Coronary artery (tissue), 2 donors: Measurements from ENCODE around the gene TMEM214.

Experiments
- DNase-seq: peaks from one replicate; pipeline ENCODE4 v3.0.0-alpha.2; 2017; ENCODE audit warnings: low spot score
- H3K27ac ChIP-seq, 2 donors: fragments of 200-600 bp; sonication (generic); one replicate each; pipeline ENCODE4 v1.5.1; 2016 to 2019
- H3K4me3 ChIP-seq: fragments of 200-600 bp; sonication (generic); 2 replicates; pipeline ENCODE4 v1.5.1; 2016; ENCODE audit warnings: mild to moderate bottlenecking, moderate library complexity
- CTCF ChIP-seq: fragments of 200-600 bp; sonication (generic); IDR thresholded peaks from one replicate; pipeline ENCODE4 v1.5.1; 2019; ENCODE audit warnings: antibody characterized with exemption

TMEM214 gene

DNA sequence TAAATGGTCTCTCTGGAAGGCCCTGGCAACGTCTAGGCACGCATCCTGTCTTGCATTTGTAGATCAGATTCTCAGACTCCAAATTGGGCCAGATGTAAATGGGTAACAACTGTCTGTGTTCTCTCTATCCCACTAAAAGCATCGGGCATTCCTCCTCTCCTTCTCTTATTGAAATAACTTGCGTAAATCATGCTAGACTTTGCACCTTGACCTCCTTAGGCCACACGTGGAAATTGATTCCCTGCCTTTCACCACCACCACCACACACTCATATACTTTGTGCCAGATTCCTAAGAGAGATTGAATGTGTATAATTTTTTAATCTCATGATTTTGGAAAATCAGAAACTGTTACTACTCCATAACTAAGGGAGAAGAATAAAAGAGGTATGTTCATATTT is 41.0 kb upstream of the TMEM214 start:
- H3K4me3 ChIP-seq = no peak overlapping the region
- DNase-seq = no peak
- no peak for TF ChIP-seq CTCF
- H3K27ac ChIP-seq = no peak overlapping the region

DNA sequence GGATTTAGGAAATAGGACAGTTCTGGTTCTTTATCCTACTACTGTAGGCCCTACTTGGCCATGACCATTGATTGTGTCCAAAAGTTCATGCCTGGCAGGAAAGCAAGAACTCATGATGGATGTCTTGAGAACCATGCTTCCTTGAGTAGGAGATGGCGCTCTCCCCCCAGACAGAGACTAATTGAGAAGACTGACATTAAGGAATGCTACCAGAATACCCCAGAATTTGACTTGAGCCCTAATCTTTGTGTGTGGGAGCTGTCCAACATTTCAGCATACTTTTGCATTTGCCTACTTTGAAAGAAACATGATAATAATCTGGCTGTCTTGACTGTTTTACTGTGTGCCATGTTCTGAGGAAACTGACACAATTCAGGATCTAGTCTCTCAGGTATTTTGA is 39.0 kb upstream of the TMEM214 start:
- no peak for TF ChIP-seq CTCF
- DNase-seq = no peak

GRCh38 chr2:26994983-26995382 is 37.8 kb upstream of the TMEM214 start:
- DNase-seq = no peak
- H3K27ac ChIP-seq = no peak overlapping the region
- TF ChIP-seq CTCF = no peak
- no peak overlapping the region for H3K4me3 ChIP-seq

More for the DNA sequence above, 39.0 kb upstream of the TMEM214 start:
- Histone ChIP-seq H3K27ac (no peak overlapping the region), H3K4me3 (no peak overlapping the region)

DNA sequence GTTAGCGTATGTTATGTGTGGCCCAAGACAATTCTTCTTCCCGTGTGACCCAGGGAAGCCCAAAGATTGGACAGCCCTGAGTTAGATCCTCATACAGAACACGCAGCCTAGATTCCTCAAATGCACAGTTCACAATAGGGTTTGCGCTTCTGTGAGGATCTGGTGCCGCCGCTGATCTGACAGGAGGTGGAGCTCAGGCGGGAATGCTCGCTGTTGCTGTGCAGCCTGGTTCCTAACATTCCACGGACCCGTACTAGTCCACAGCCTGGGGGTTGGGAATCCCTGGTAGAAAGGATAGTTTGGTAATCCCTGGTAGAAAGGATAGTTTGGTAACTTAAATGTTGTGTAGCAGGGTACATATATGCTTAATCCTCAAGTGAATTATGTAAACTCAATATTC is 35.4 kb upstream of the TMEM214 start:
- Histone ChIP-seq H3K4me3 (no peak overlapping the region), H3K27ac (no peak overlapping the region)
- DNase-seq = no peak
- no peak for TF ChIP-seq CTCF

DNA sequence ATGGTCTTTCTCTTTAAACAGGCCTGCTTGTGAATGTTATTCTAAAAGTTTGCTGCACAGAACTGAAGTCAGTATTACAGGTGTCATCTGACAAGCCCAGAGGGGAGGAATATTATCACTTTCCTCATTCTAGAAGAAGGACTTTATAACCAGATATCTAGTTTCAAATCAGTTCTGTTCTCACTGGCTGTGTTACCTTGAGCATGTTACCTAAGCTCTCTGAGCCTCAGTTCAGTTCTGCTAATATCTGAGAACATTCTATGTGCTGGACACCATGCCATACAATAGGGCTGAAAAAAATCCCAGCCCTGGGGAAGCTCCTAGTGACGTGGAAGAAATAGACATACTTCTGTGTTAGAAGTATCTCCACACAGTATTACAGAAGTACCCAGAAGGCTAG is 34.4 kb upstream of the TMEM214 start:
- no peak for DNase-seq

DNA sequence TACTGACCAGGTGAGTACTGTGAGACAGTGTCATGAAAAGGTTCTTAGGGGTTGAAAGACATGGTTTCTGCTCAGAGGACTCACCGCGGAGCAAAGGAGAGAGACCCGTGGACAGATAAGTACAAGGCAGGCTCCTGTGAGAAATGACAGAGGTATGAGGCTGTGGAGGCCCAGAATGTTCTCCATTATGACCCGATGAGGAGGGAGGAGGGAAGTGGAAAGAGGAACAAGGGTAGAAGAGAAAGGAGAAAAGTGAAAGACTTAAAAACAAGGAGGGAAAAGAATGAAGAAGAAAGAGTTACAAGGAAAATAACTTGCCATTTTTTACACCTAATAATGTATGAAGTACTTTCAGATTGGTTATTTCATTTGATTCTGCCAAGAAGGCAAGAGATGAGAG is 32.5 kb upstream of the TMEM214 start:
- Histone ChIP-seq H3K4me3 (no peak overlapping the region), H3K27ac (no peak overlapping the region)
- no peak for DNase-seq
- TF ChIP-seq CTCF = no peak

More for the DNA sequence above, 34.4 kb upstream of the TMEM214 start:
- no peak for TF ChIP-seq CTCF
- Histone ChIP-seq H3K27ac (no peak overlapping the region), H3K4me3 (no peak overlapping the region)

- no peak for TF ChIP-seq CTCF
Observed at GRCh38 chr2:27000995-27001394, 31.8 kb upstream of the TMEM214 start.

More at GRCh38 chr2:27000995-27001394, 31.8 kb upstream of the TMEM214 start:
- H3K27ac ChIP-seq = no peak overlapping the region
- DNase-seq = no peak
- H3K4me3 ChIP-seq = no peak overlapping the region
